ENCODE measurements around the gene LSM10. TPM values are rescaled to one million over a fixed set of nuclear protein-coding genes. Genes with fewer than 3 reads are reported as not detected.

Gene LSM10
- total and polyA plus RNA-seq, 9 of the 15 experiments (the other 6 are each of a cell fraction or from before 2014, with no cell fraction given): 13.2 to 146 (median 68.9) TPM

DNA sequence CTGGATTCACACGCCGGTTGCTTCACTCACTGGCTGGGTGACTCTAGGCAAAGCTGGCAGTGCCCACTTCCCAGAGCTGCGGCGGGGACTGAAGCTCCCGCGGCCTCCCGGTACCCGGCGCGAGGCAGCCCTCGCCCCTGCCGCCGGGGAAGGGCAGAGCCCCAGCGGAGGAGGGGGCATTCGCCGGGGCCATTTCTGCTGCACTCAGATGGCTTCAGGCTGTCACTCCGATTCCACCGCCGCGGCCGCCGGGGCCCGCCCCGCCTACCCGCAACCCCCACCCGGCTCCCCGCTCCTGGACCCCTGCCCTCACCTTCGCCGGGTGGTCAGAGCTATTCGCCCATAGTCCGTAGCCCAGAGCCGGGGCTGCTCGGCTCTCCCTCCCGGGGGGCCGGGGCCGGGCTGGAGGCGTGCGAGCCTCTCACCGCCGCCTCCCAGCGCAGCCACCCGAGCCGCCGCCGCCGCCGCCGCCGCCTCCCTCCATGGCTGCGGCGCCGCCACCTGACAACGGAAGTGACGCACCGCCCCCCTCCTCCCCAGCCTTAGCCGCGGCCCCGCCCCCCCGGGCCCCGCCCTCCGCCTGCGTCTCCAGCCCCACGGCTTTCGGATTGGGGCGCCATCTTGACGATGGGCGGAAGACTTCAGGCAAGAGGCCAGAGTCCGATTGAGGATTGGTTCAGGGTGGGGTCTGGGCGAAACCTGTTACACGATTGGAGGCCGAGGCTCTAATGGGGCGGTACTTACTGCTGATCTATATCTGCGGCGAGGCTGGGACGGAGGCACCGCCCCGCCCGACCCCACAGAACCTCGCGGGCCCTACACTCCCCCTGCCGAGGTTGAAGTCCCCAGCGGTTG lies 12.1 kb downstream of the LSM10 start, which contains the start of gene STK40 (continued):
- TF ChIP-seq FOS (IDR thresholded peaks at IDR 0.05; ENCODE audit: extremely low read depth, insufficient read length): peak; percentile 97
- TF ChIP-seq FOXJ2 (tag; IDR thresholded peaks at IDR 0.05): no peak
- TF ChIP-seq MAZ (CRISPR knock-in tag; conservative IDR thresholded peaks at IDR 0.05 in 1 of 2, IDR thresholded peaks at IDR 0.05 in 1 of 2): peak in 1 of 2 experiments; percentile 81
- TF ChIP-seq, protein P1, sequence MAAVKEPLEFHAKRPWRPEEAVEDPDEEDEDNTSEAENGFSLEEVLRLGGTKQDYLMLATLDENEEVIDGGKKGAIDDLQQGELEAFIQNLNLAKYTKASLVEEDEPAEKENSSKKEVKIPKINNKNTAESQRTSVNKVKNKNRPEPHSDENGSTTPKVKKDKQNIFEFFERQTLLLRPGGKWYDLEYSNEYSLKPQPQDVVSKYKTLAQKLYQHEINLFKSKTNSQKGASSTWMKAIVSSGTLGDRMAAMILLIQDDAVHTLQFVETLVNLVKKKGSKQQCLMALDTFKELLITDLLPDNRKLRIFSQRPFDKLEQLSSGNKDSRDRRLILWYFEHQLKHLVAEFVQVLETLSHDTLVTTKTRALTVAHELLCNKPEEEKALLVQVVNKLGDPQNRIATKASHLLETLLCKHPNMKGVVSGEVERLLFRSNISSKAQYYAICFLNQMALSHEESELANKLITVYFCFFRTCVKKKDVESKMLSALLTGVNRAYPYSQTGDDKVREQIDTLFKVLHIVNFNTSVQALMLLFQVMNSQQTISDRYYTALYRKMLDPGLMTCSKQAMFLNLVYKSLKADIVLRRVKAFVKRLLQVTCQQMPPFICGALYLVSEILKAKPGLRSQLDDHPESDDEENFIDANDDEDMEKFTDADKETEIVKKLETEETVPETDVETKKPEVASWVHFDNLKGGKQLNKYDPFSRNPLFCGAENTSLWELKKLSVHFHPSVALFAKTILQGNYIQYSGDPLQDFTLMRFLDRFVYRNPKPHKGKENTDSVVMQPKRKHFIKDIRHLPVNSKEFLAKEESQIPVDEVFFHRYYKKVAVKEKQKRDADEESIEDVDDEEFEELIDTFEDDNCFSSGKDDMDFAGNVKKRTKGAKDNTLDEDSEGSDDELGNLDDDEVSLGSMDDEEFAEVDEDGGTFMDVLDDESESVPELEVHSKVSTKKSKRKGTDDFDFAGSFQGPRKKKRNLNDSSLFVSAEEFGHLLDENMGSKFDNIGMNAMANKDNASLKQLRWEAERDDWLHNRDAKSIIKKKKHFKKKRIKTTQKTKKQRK (IDR thresholded peaks at IDR 0.05; ENCODE audit: borderline replicate concordance, low read depth, low read length): peak; percentile 48; the same call in 1 of the 2 replicates
- TF ChIP-seq STAT5A (IDR thresholded peaks at IDR 0.05; ENCODE audit: borderline replicate concordance, low read length): no peak
- peak; percentile 79 for TF ChIP-seq PCBP1 (IDR thresholded peaks at IDR 0.05; ENCODE audit: low read depth, low read length, poor library complexity, severe bottlenecking)
- TF ChIP-seq JUND (IDR thresholded peaks at IDR 0.05; ENCODE audit: borderline replicate concordance, low read depth, low read length): peak; percentile 49; the same call in 1 of the 2 replicates
- TF ChIP-seq JUND (tag; IDR thresholded peaks at IDR 0.05; ENCODE audit: borderline replicate concordance, low read depth, low read length): no peak
- TF ChIP-seq ILF3 (IDR thresholded peaks at IDR 0.05; ENCODE audit: borderline replicate concordance): peak; percentile 93
- TF ChIP-seq, protein P2, sequence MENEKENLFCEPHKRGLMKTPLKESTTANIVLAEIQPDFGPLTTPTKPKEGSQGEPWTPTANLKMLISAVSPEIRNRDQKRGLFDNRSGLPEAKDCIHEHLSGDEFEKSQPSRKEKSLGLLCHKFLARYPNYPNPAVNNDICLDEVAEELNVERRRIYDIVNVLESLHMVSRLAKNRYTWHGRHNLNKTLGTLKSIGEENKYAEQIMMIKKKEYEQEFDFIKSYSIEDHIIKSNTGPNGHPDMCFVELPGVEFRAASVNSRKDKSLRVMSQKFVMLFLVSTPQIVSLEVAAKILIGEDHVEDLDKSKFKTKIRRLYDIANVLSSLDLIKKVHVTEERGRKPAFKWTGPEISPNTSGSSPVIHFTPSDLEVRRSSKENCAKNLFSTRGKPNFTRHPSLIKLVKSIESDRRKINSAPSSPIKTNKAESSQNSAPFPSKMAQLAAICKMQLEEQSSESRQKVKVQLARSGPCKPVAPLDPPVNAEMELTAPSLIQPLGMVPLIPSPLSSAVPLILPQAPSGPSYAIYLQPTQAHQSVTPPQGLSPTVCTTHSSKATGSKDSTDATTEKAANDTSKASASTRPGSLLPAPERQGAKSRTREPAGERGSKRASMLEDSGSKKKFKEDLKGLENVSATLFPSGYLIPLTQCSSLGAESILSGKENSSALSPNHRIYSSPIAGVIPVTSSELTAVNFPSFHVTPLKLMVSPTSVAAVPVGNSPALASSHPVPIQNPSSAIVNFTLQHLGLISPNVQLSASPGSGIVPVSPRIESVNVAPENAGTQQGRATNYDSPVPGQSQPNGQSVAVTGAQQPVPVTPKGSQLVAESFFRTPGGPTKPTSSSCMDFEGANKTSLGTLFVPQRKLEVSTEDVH (IDR thresholded peaks at IDR 0.05; ENCODE audit: low read depth, partially characterized antibody): peak; percentile 96
- TF ChIP-seq STAT5B (CRISPR knock-in tag; IDR thresholded peaks at IDR 0.05): no peak
- TF ChIP-seq, protein P3, sequence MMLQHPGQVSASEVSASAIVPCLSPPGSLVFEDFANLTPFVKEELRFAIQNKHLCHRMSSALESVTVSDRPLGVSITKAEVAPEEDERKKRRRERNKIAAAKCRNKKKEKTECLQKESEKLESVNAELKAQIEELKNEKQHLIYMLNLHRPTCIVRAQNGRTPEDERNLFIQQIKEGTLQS (IDR thresholded peaks at IDR 0.05): no peak
- TF ChIP-seq, protein P3 (CRISPR knock-in tag; conservative IDR thresholded peaks at IDR 0.05): no peak
- TF ChIP-seq KAT7 (CRISPR knock-in tag; IDR thresholded peaks at IDR 0.05; ENCODE audit: borderline replicate concordance): no peak
- TF ChIP-seq, protein P4, sequence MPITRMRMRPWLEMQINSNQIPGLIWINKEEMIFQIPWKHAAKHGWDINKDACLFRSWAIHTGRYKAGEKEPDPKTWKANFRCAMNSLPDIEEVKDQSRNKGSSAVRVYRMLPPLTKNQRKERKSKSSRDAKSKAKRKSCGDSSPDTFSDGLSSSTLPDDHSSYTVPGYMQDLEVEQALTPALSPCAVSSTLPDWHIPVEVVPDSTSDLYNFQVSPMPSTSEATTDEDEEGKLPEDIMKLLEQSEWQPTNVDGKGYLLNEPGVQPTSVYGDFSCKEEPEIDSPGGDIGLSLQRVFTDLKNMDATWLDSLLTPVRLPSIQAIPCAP (CRISPR knock-in tag; IDR thresholded peaks at IDR 0.05; ENCODE audit: borderline replicate concordance): no peak
- peak; percentile 28 to 62; a peak in 2 of 4 replicates for TF ChIP-seq NONO (IDR thresholded peaks at IDR 0.05; ENCODE audit: low read depth in 2 of 2, low read length in 1 of 2)
- no peak for TF ChIP-seq ZNF561 (CRISPR knock-in tag; conservative IDR thresholded peaks at IDR 0.05)
- TF ChIP-seq TCF7 (IDR thresholded peaks at IDR 0.05; ENCODE audit: borderline replicate concordance): no peak

Data from K562 (cell line).